Spleen (tissue), 7 donors: ENCODE measurements around the gene SEZ6L2.

Experiments used
- CTCF ChIP-seq, 11 experiments: fragments of 200-600 bp in 7 of 11; fragments of 450-650 bp in 4 of 11; sonication (generic) in 4 of 11; IDR thresholded peaks in 8 of 11; conservative IDR thresholded peaks in 3 of 11; 1 replicate in 7 of 11; 2 replicates in 4 of 11; pipeline versions ENCODE4 v1.4.0 to v1.8.0; 2016 to 2021; ENCODE audit warnings: antibody characterized with exemption in 11 of 11, inconsistent platforms in 4 of 11, mild to moderate bottlenecking in 1 of 11
- POLR2A ChIP-seq, 3 donors: fragments of 450-650 bp; IDR thresholded peaks; one replicate each; pipeline ENCODE4 v1.5.1; 2017; ENCODE audit warnings: antibody characterized with exemption in 3 of 3, mild to moderate bottlenecking in 1 of 3
- donor health status: DM: no; HTN: no; CAD: no; lungs with moderate emphysema.
- donor health status: DM: no; HTN: no; CAD: no.
- donor health status: DM: no; HTN: no; CAD: no.

DNA sequence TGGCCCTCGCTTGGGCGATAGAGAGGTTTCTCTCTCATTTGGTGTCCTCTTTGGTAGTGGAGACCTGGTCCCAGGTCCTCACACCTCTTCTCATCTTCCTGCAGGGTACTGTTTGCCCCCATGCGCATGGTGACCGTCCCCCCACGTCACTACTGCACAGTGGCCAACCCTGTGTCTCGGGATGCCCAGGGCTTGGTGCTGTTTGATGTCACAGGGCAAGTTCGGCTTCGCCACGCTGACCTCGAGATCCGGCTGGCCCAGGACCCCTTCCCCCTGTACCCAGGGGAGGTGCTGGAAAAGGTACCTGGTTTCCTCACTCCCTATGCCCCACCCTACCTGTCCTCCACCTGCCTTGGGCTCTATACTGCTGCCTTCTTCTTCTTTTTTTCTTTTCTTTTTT, 68.6 kb downstream of the SEZ6L2 start:
- TF ChIP-seq POLR2A (IDR thresholded peaks at IDR 0.05) (no peak), CTCF (IDR thresholded peaks at IDR 0.05 in 8 of 11, conservative IDR thresholded peaks at IDR 0.05 in 3 of 11) (no peak)
